ENCODE results near the gene TMEM176B. TPM values are rescaled to one million over a fixed set of nuclear protein-coding genes. Genes with fewer than 3 reads are reported as not detected.

The TMEM176B gene
- total RNA-seq, 6 experiments from 2014 or later, result 711 to 1,315 (median 795) TPM

DNA sequence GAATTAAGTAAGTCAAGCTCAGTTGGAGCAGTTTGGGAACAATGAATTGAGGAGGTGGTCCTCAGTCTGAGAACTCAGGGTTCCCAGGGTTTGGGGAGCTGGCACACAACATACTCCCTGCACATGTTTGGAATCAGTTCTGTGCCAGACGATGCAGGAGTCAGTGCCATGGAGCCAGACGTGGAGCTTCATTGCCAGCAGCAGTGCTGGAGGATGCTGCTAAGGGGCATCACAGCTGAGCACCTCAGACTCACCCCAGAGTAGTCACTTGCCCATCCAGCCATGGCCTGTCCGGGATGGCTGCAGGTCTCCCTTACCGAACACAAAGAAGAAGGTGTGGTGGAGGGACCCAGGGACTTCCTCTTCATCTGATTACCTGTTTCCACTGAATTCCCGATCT is 55.1 kb downstream of the TMEM176B start:
- WGBS (ENCODE audit: insufficient coverage, low coverage, low lambda C conversion rate, missing lambda C conversion rate), result 69% methylated on average over 2 of the region's 5 CpGs
- intact Hi-C loops (cut with DNase I), result loop anchor here in 1 of 2 donors (10.0 kb wide), 1 partner anchor 300 kb away; no protein-coding TSS in a partner anchor
- TF ChIP-seq, protein P1, sequence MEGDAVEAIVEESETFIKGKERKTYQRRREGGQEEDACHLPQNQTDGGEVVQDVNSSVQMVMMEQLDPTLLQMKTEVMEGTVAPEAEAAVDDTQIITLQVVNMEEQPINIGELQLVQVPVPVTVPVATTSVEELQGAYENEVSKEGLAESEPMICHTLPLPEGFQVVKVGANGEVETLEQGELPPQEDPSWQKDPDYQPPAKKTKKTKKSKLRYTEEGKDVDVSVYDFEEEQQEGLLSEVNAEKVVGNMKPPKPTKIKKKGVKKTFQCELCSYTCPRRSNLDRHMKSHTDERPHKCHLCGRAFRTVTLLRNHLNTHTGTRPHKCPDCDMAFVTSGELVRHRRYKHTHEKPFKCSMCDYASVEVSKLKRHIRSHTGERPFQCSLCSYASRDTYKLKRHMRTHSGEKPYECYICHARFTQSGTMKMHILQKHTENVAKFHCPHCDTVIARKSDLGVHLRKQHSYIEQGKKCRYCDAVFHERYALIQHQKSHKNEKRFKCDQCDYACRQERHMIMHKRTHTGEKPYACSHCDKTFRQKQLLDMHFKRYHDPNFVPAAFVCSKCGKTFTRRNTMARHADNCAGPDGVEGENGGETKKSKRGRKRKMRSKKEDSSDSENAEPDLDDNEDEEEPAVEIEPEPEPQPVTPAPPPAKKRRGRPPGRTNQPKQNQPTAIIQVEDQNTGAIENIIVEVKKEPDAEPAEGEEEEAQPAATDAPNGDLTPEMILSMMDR (IDR thresholded peaks at IDR 0.05), result no peak
- TF ChIP-seq POLR2A (IDR thresholded peaks at IDR 0.05), result no peak
- H3K27ac ChIP-seq, result no peak overlapping the region
- H3K27me3 ChIP-seq, result no peaks in the 10 kb centered on the region
- H3K4me3 ChIP-seq, result no peak overlapping the region
- no peaks in the 10 kb centered on the region for H3K36me3 ChIP-seq
- no peak for DNase-seq
- H3K4me1 ChIP-seq, result peaks cover 0 to 7% (median 3%) of the 10 kb centered on the region in 4 donors
- ATAC-seq, result peak in 2 of 4 donors; percentile 5 to 16
- H3K9me3 ChIP-seq, result no peaks in the 10 kb centered on the region

- Histone ChIP-seq H3K36me3 (no peaks in the 10 kb centered on the region), H3K27me3 (no peaks in the 10 kb centered on the region), H3K9me3 (no peaks in the 10 kb centered on the region), H3K4me1 (peaks cover 0 to 9% (median 3%) of the 10 kb centered on the region in 4 donors), H3K4me3 (no peak overlapping the region), H3K27ac (no peak overlapping the region)
- 76% methylated on average over 2 of the region's 8 CpGs for WGBS (ENCODE audit: insufficient coverage, low coverage, low lambda C conversion rate, missing lambda C conversion rate)
- DNase-seq (no peak), ATAC-seq (peak in 1 of 4 donors; percentile 9)
- intact Hi-C loops (cut with DNase I), result loop anchor here in 1 of 2 donors (10.0 kb wide), 1 partner anchor 299 kb away; no protein-coding TSS in a partner anchor
- TF ChIP-seq, protein P1 (IDR thresholded peaks at IDR 0.05), result no peak
- no peak for TF ChIP-seq POLR2A (IDR thresholded peaks at IDR 0.05)
Measured at GRCh38 chr7:150744041-150744656, 56.0 kb downstream of the TMEM176B start.

DNA sequence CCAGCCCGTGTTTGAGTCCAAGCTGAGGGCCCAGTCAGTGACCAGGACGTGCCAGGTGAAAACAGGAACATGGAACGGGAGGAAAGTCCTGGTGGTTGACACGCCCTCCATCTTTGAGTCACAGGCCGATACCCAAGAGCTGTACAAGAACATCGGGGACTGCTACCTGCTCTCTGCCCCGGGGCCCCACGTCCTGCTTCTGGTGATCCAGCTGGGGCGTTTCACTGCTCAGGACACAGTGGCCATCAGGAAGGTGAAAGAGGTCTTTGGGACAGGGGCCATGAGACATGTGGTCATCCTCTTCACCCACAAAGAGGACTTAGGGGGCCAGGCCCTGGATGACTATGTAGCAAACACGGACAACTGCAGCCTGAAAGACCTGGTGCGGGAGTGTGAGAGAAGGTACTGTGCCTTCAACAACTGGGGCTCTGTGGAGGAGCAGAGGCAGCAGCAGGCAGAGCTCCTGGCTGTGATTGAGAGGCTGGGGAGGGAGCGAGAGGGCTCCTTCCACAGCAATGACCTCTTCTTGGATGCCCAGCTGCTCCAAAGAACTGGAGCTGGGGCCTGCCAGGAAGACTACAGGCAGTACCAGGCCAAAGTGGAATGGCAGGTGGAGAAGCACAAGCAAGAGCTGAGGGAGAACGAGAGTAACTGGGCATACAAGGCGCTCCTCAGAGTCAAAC is 57.7 kb downstream of the TMEM176B start:
- no peak for ATAC-seq
- no peaks in the 10 kb centered on the region for H3K9me3 ChIP-seq
- 87% methylated on average over 5 of the region's 14 CpGs for WGBS (ENCODE audit: insufficient coverage, low coverage, low lambda C conversion rate, missing lambda C conversion rate)
- H3K27ac ChIP-seq, result no peak overlapping the region
- intact Hi-C loops (cut with DNase I), result loop anchor here in 1 of 2 donors (10.0 kb wide), 1 partner anchor 298 kb away; no protein-coding TSS in a partner anchor
- TF ChIP-seq, protein P1 (IDR thresholded peaks at IDR 0.05), result no peak
- no peak for TF ChIP-seq POLR2A (IDR thresholded peaks at IDR 0.05)
- no peak for DNase-seq
- H3K4me3 ChIP-seq, result no peak overlapping the region
- H3K4me1 ChIP-seq, result peaks cover 0 to 18% (median 3%) of the 10 kb centered on the region in 4 donors
- no peaks in the 10 kb centered on the region for H3K27me3 ChIP-seq
- no peaks in the 10 kb centered on the region for H3K36me3 ChIP-seq

Other genes with a start within 250 kb of the TMEM176B start
- 10 to 100 TPM in 5 of 6 experiments, 1 to 10 TPM in 1; 7.2 to 19.4 (median 12.3) TPM for gene GIMAP4, start 233.0 kb downstream of the TMEM176B start, total RNA-seq
- 10 to 100 TPM in 1 of 6 experiments, 1 to 10 TPM in 5; 4.7 to 10.2 (median 8.4) TPM for gene GIMAP6, start 168.0 kb downstream of the TMEM176B start, total RNA-seq
- 1 to 10 TPM; 4.8 to 7.4 (median 5.7) TPM for gene GIMAP2, start 114.7 kb downstream of the TMEM176B start, total RNA-seq
- gene GIMAP1, start 83.8 kb downstream of the TMEM176B start, total RNA-seq, result 1 to 10 TPM in 5 of 6 experiments, under 1 TPM in 1; 0.73 to 2.4 (median 1.8) TPM
- gene GIMAP5, start 62.9 kb downstream of the TMEM176B start, total RNA-seq, result 1 to 10 TPM; 2.9 to 9.8 (median 8.0) TPM
- gene TMEM176A, start 405 bp upstream of the TMEM176B start, total RNA-seq, result 1,000 to 10,000 TPM in 1 of 6 experiments, 100 to 1,000 TPM in 5; 441 to 1,033 (median 702) TPM
- gene AOC1, start 52.2 kb upstream of the TMEM176B start, total RNA-seq, result 10 to 100 TPM in 1 of 6 experiments, 1 to 10 TPM in 2, not detected in 3; 2.2 to 17.5 (median 9.4) TPM
- gene KCNH2, start 178.0 kb upstream of the TMEM176B start, total RNA-seq, result under 1 TPM in 5 of 6 experiments, not detected in 1; 0.11 to 0.69 (median 0.18) TPM
- gene NOS3, start 190.7 kb upstream of the TMEM176B start, total RNA-seq, result 1 to 10 TPM; 2.4 to 9.2 (median 5.0) TPM
- gene ATG9B, start 224.1 kb upstream of the TMEM176B start, total RNA-seq, result under 1 TPM in 1 of 6 experiments, not detected in 5; 0.40 TPM
- gene ABCB8, start 228.1 kb upstream of the TMEM176B start, total RNA-seq, result 10 to 100 TPM; 22.3 to 33.8 (median 26.8) TPM
- gene ASIC3, start 248.2 kb upstream of the TMEM176B start, total RNA-seq, result 1 to 10 TPM in 5 of 6 experiments, under 1 TPM in 1; 0.53 to 1.2 (median 1.2) TPM